Measurements from ENCODE around the gene TMEM14A.

The TMEM14A gene

DNA sequence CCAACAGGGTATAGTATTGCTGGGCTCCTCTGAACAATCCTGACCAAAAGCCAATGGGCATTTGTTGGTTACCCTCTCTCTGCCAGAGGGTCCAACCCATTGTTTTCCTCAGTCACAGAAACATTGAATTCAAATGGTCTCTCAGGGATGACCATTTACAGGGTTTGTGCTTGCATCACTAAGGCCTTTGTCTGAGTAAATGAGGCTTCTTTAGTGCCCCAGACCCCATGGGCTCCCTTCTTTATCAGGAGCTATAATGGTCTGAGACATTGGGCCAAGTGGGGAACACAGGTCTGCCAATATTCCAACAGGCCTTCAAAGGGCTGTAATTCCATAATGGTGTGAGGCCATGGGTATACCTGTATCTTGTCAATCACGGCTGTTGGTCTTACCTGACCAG, 65.2 kb downstream of the TMEM14A start:
- DNase-seq (ENCODE audit: low spot score): no peak
